ENCODE data around the gene PLCG2.

PLCG2 gene

GRCh38 chr16:81942007-81942601, 163.0 kb downstream of the PLCG2 start:
- Histone ChIP-seq H3K4me3 (ENCODE audit: low read depth in 1 of 2, low read length in 1 of 2) (no peak overlapping the region), H3K4me1 (ENCODE audit: control insufficient read depth in 1 of 2, insufficient read depth in 1 of 2, low read depth in 1 of 2, low read length in 1 of 2) (no peaks in the 10 kb centered on the region), H3K9me3 (no peaks in the 10 kb centered on the region), H3K27ac (no peak overlapping the region), H3K27me3 (no peaks in the 10 kb centered on the region), H3K36me3 (peaks cover 100% of the 10 kb centered on the region)
- no peak for TF ChIP-seq CTCF (IDR thresholded peaks at IDR 0.05)

- no peak overlapping the region for H3K4me3 ChIP-seq (ENCODE audit: low read depth in 1 of 2, low read length in 1 of 2)
- H3K9me3 ChIP-seq, result no peaks in the 10 kb centered on the region
- H3K27ac ChIP-seq, result no peak overlapping the region
- H3K36me3 ChIP-seq, result peaks cover 99% of the 10 kb centered on the region
- no peak for TF ChIP-seq CTCF (IDR thresholded peaks at IDR 0.05)
- H3K4me1 ChIP-seq (ENCODE audit: control insufficient read depth in 1 of 2, insufficient read depth in 1 of 2, low read depth in 1 of 2, low read length in 1 of 2), result no peaks in the 10 kb centered on the region
- H3K27me3 ChIP-seq, result no peaks in the 10 kb centered on the region
These were observed 166.6 kb downstream of the PLCG2 start for GRCh38 chr16:81945665-81946064.

- no peak for TF ChIP-seq CTCF (IDR thresholded peaks at IDR 0.05)
- no peaks in the 10 kb centered on the region for H3K27me3 ChIP-seq
- peaks cover 99% of the 10 kb centered on the region for H3K36me3 ChIP-seq
- H3K4me3 ChIP-seq (ENCODE audit: low read depth in 1 of 2, low read length in 1 of 2), result no peak overlapping the region
- no peak overlapping the region for H3K27ac ChIP-seq
- no peaks in the 10 kb centered on the region for H3K9me3 ChIP-seq
- H3K4me1 ChIP-seq (ENCODE audit: control insufficient read depth in 1 of 2, insufficient read depth in 1 of 2, low read depth in 1 of 2, low read length in 1 of 2), result no peaks in the 10 kb centered on the region
These were observed 167.1 kb downstream of the PLCG2 start for GRCh38 chr16:81946206-81946605.

GRCh38 chr16:81951564-81951963, 172.5 kb downstream of the PLCG2 start:
- Histone ChIP-seq H3K4me3 (ENCODE audit: low read depth in 1 of 2, low read length in 1 of 2) (no peak overlapping the region), H3K36me3 (peaks cover 96% of the 10 kb centered on the region), H3K9me3 (no peaks in the 10 kb centered on the region), H3K27ac (no peak overlapping the region), H3K4me1 (ENCODE audit: control insufficient read depth in 1 of 2, insufficient read depth in 1 of 2, low read depth in 1 of 2, low read length in 1 of 2) (peaks cover 9 to 10% of the 10 kb centered on the region in 2 experiments), H3K27me3 (no peaks in the 10 kb centered on the region)
- TF ChIP-seq CTCF (IDR thresholded peaks at IDR 0.05), result no peak

- TF ChIP-seq CTCF (IDR thresholded peaks at IDR 0.05), result no peak
These were observed 177.3 kb downstream of the PLCG2 start for GRCh38 chr16:81956213-81956948.

More at GRCh38 chr16:81956213-81956948, 177.3 kb downstream of the PLCG2 start:
- H3K4me3 ChIP-seq (ENCODE audit: low read depth in 1 of 2, low read length in 1 of 2), result no peak overlapping the region
- no peaks in the 10 kb centered on the region for H3K9me3 ChIP-seq
- peaks cover 9 to 10% of the 10 kb centered on the region in 2 experiments for H3K4me1 ChIP-seq (ENCODE audit: control insufficient read depth in 1 of 2, insufficient read depth in 1 of 2, low read depth in 1 of 2, low read length in 1 of 2)
- peak overlapping the region; percentile 64 for H3K27ac ChIP-seq
- no peaks in the 10 kb centered on the region for H3K27me3 ChIP-seq
- peaks cover 90% of the 10 kb centered on the region for H3K36me3 ChIP-seq

All from neutrophil (primary cell).